Mononuclear cell (primary cell): ENCODE measurements around the gene VPS37D. TPM values are rescaled to one million over a fixed set of nuclear protein-coding genes. Genes with fewer than 3 reads are reported as not detected.
A peak's percentile ranks its signal among the peaks of the same experiment; 100 is the strongest.
"Not testable (repeated sequence)": the region's sequence is repeated elsewhere in the genome, so short reads cannot be mapped to it uniquely, and the experiment has no call there.

Experiments
- H3K27me3 ChIP-seq: 2 replicates; pipeline ENCODE4 v1.6.0; 2011; ENCODE audit warnings: low read length, control low read depth; ENCODE audit not compliant: insufficient read depth
- H3K4me1 ChIP-seq: 2 replicates; pipeline ENCODE4 v1.5.1; 2011; ENCODE audit warnings: mild to moderate bottlenecking, low read length, control low read depth; ENCODE audit not compliant: insufficient read depth
- H3K4me3 ChIP-seq: 2 replicates; pipeline ENCODE4 v1.5.1; 2011; ENCODE audit warnings: mild to moderate bottlenecking, low read length, moderate library complexity
- H3K9me3 ChIP-seq: 2 replicates; pipeline ENCODE4 v1.5.1; 2011; ENCODE audit warnings: low read depth, mild to moderate bottlenecking, control low read depth, low read length
- total RNA-seq: library from RNA; depleted of rRNA; stranded (reverse); fragments of >200 nt; gene quantifications from one replicate; pipeline ENCODE4 v1.2.3, GENCODE V29; 2012

Gene VPS37D
- total RNA-seq, 1 donor, result 0.63 TPM

- Histone ChIP-seq H3K27me3 (no peaks in the 10 kb centered on the region), H3K9me3 (no peaks in the 10 kb centered on the region), H3K4me1 (no peaks in the 10 kb centered on the region), H3K4me3 (no peak overlapping the region)
These were observed 37.3 kb downstream of the VPS37D start for GRCh38 chr7:73704640-73705550.

- Histone ChIP-seq H3K9me3 (no peaks in the 10 kb centered on the region), H3K27me3 (no peaks in the 10 kb centered on the region), H3K4me3 (no peak overlapping the region), H3K4me1 (no peaks in the 10 kb centered on the region)
These were observed 37.9 kb downstream of the VPS37D start for GRCh38 chr7:73705551-73705920.

- Histone ChIP-seq H3K4me3 (no peak overlapping the region), H3K9me3 (no peaks in the 10 kb centered on the region), H3K4me1 (no peaks in the 10 kb centered on the region), H3K27me3 (no peaks in the 10 kb centered on the region)
These were observed 38.8 kb downstream of the VPS37D start for GRCh38 chr7:73706126-73707044.

- Histone ChIP-seq H3K4me3 (no peak overlapping the region), H3K4me1 (no peaks in the 10 kb centered on the region), H3K27me3 (no peaks in the 10 kb centered on the region), H3K9me3 (no peaks in the 10 kb centered on the region)
These were observed 39.5 kb downstream of the VPS37D start for GRCh38 chr7:73707045-73707631.

- H3K9me3 ChIP-seq, result no peaks in the 10 kb centered on the region
- H3K4me3 ChIP-seq, result no peak overlapping the region
- H3K27me3 ChIP-seq, result peaks cover 7% of the 10 kb centered on the region
- no peaks in the 10 kb centered on the region for H3K4me1 ChIP-seq
These were observed 41.4 kb downstream of the VPS37D start for GRCh38 chr7:73708961-73709549.

- Histone ChIP-seq H3K27me3 (peaks cover 23% of the 10 kb centered on the region), H3K9me3 (no peaks in the 10 kb centered on the region), H3K4me1 (peaks cover 14% of the 10 kb centered on the region), H3K4me3 (no peak overlapping the region)
These were observed 45.1 kb downstream of the VPS37D start for GRCh38 chr7:73712773-73713172.

GRCh38 chr7:73713319-73713718 is 45.7 kb downstream of the VPS37D start:
- peaks cover 19% of the 10 kb centered on the region for H3K4me1 ChIP-seq
- H3K9me3 ChIP-seq, H3K4me3 ChIP-seq: not testable (repeated sequence)
- H3K27me3 ChIP-seq, result peaks cover 25% of the 10 kb centered on the region

GRCh38 chr7:73715648-73716317 is 48.2 kb downstream of the VPS37D start:
- H3K27me3 ChIP-seq, result peaks cover 39% of the 10 kb centered on the region

GRCh38 chr7:73716318-73716890 is 48.8 kb downstream of the VPS37D start:
- no peaks in the 10 kb centered on the region for H3K9me3 ChIP-seq
- H3K4me3 ChIP-seq, result no peak overlapping the region
- H3K27me3 ChIP-seq, result peaks cover 41% of the 10 kb centered on the region
- peaks cover 35% of the 10 kb centered on the region for H3K4me1 ChIP-seq

More at GRCh38 chr7:73715648-73716317, 48.2 kb downstream of the VPS37D start:
- Histone ChIP-seq H3K4me1 (peaks cover 35% of the 10 kb centered on the region), H3K9me3 (no peaks in the 10 kb centered on the region), H3K4me3 (no peak overlapping the region)

GRCh38 chr7:73717025-73717807 is 49.6 kb downstream of the VPS37D start:
- Histone ChIP-seq H3K9me3 (no peaks in the 10 kb centered on the region), H3K4me1 (peaks cover 35% of the 10 kb centered on the region), H3K4me3 (no peak overlapping the region), H3K27me3 (peaks cover 44% of the 10 kb centered on the region)

- H3K4me3 ChIP-seq, result no peak overlapping the region
- H3K27me3 ChIP-seq, result peaks cover 43% of the 10 kb centered on the region
- H3K4me1 ChIP-seq, result peaks cover 35% of the 10 kb centered on the region
- H3K9me3 ChIP-seq, result no peaks in the 10 kb centered on the region
These were observed 50.4 kb downstream of the VPS37D start for GRCh38 chr7:73717991-73718405.

GRCh38 chr7:73718438-73718881 is 50.8 kb downstream of the VPS37D start:
- H3K27me3 ChIP-seq, result peaks cover 41% of the 10 kb centered on the region
- peaks cover 35% of the 10 kb centered on the region for H3K4me1 ChIP-seq
- peak overlapping the region; percentile 54 for H3K4me3 ChIP-seq
- no peaks in the 10 kb centered on the region for H3K9me3 ChIP-seq
